MM.1S (cell line): ENCODE results near the gene EFNA5.

Experiments
- DNase-seq: peaks from one replicate; pipeline ENCODE4 v3.0.0-alpha.2; 2015
- H2AFZ ChIP-seq: fragments of 300-600 bp; sonication (generic); 2 replicates; pipeline ENCODE4 v1.6.0; 2016; ENCODE audit warnings: antibody characterized with exemption, low read length
- H3F3A ChIP-seq: fragments of 300-600 bp; sonication (generic); 2 replicates; pipeline ENCODE4 v1.6.1; 2016; ENCODE audit warnings: mild to moderate bottlenecking, antibody characterized with exemption, low read length, moderate library complexity, mixed read lengths; ENCODE audit not compliant: insufficient read depth
- H3K27ac ChIP-seq: fragments of 300-600 bp; sonication (generic); 2 replicates; pipeline ENCODE4 v1.5.1; 2016; ENCODE audit warnings: mild to moderate bottlenecking, low read length
- H3K27me3 ChIP-seq: fragments of 300-600 bp; sonication (generic); replicated peaks from 2 replicates; pipeline ENCODE4 v1.6.0; 2016; ENCODE audit warnings: low read length; ENCODE audit not compliant: insufficient read depth
- H3K36me3 ChIP-seq: fragments of 300-600 bp; sonication (generic); replicated peaks from 2 replicates; pipeline ENCODE4 v1.6.1; 2016; ENCODE audit warnings: mild to moderate bottlenecking, low read length, mixed read lengths; ENCODE audit not compliant: insufficient read depth
- H3K4me1 ChIP-seq: fragments of 300-600 bp; sonication (generic); 2 replicates; pipeline ENCODE4 v1.6.1; 2016; ENCODE audit warnings: low read length, mixed read lengths
- H3K4me2 ChIP-seq: fragments of 300-600 bp; sonication (generic); 2 replicates; pipeline ENCODE4 v1.6.0; 2016; ENCODE audit warnings: low read depth, low read length
- H3K4me3 ChIP-seq: fragments of 300-600 bp; sonication (generic); 2 replicates; pipeline ENCODE4 v1.5.1; 2016; ENCODE audit warnings: low read length, mixed read lengths
- H3K79me2 ChIP-seq: fragments of 300-600 bp; sonication (generic); 2 replicates; pipeline ENCODE4 v1.6.1; 2016; ENCODE audit warnings: mixed run types, low read length, mixed read lengths
- H3K9ac ChIP-seq: fragments of 300-600 bp; sonication (generic); 2 replicates; pipeline ENCODE4 v1.6.1; 2016; ENCODE audit warnings: low read length, mixed read lengths
- H3K9me2 ChIP-seq: fragments of 300-600 bp; sonication (generic); replicated peaks from 2 replicates; pipeline ENCODE4 v1.6.1; 2016; ENCODE audit warnings: mild to moderate bottlenecking, low read length, mixed read lengths; ENCODE audit not compliant: insufficient read depth
- H3K9me3 ChIP-seq: fragments of 300-600 bp; sonication (generic); replicated peaks from 2 replicates; pipeline ENCODE4 v1.6.1; 2016; ENCODE audit warnings: mild to moderate bottlenecking, low read length, mixed read lengths; ENCODE audit not compliant: insufficient read depth
- H4K20me1 ChIP-seq: fragments of 300-600 bp; sonication (generic); 2 replicates; pipeline ENCODE4 v1.6.1; 2016; ENCODE audit warnings: mild to moderate bottlenecking, low read length, moderate library complexity, mixed read lengths; ENCODE audit not compliant: insufficient read depth
- EZH2 ChIP-seq: fragments of 300-600 bp; sonication (generic); optimal IDR thresholded peaks from 2 replicates; pipeline ENCODE3; 2017; ENCODE audit warnings: low read depth, mild to moderate bottlenecking, antibody characterized with exemption, low read length, mixed read lengths
- EZH2phosphoT487 ChIP-seq: fragments of 300-600 bp; sonication (generic); IDR thresholded peaks from 2 replicates; pipeline ENCODE4 v1.6.1; 2018; ENCODE audit warnings: antibody characterized with exemption, low read length
- TF ChIP-seq, protein P1 (sequence below): fragments of 300-600 bp; sonication (generic); IDR thresholded peaks from 2 replicates; pipeline ENCODE4 v1.5.1; 2016; ENCODE audit warnings: antibody characterized with exemption, low read length, mixed read lengths

EFNA5 gene

DNA sequence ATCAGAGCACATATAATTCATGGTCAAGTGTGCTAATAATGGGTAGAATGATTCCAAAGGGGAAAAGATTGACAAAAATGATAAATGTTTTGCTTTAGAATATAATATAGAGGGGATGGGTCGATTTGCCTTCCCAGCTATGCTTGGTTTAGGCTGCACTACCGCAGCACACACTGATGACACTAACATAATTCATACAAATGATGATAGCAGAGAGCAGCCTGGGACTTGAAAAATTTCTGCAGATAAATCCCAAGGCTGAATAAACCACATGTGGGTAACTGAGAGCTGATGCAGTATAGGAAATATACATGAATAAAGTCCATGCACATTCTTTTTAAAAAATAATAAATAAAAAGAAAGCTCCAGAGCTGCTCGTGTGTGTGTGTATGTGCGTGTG, 54.5 kb downstream of the EFNA5 start:
- Histone ChIP-seq H3K4me3 (no peak overlapping the region), H3K4me1 (no peaks in the 10 kb centered on the region), H3K27me3 (no peaks in the 10 kb centered on the region), H3K36me3 (no peaks in the 10 kb centered on the region), H3K27ac (no peak overlapping the region), H3K9me2 (no peaks in the 10 kb centered on the region), H3F3A (no peaks in the 10 kb centered on the region), H2AFZ (no peak overlapping the region), H3K4me2 (no peak overlapping the region), H3K9ac (no peak overlapping the region), H3K79me2 (no peaks in the 10 kb centered on the region), H3K9me3 (no peaks in the 10 kb centered on the region), H4K20me1 (no peaks in the 10 kb centered on the region)
- no peak for DNase-seq
- TF ChIP-seq EZH2phosphoT487 (no peak), EZH2 (no peak)
- TF ChIP-seq, protein P1, sequence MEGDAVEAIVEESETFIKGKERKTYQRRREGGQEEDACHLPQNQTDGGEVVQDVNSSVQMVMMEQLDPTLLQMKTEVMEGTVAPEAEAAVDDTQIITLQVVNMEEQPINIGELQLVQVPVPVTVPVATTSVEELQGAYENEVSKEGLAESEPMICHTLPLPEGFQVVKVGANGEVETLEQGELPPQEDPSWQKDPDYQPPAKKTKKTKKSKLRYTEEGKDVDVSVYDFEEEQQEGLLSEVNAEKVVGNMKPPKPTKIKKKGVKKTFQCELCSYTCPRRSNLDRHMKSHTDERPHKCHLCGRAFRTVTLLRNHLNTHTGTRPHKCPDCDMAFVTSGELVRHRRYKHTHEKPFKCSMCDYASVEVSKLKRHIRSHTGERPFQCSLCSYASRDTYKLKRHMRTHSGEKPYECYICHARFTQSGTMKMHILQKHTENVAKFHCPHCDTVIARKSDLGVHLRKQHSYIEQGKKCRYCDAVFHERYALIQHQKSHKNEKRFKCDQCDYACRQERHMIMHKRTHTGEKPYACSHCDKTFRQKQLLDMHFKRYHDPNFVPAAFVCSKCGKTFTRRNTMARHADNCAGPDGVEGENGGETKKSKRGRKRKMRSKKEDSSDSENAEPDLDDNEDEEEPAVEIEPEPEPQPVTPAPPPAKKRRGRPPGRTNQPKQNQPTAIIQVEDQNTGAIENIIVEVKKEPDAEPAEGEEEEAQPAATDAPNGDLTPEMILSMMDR = no peak

DNA sequence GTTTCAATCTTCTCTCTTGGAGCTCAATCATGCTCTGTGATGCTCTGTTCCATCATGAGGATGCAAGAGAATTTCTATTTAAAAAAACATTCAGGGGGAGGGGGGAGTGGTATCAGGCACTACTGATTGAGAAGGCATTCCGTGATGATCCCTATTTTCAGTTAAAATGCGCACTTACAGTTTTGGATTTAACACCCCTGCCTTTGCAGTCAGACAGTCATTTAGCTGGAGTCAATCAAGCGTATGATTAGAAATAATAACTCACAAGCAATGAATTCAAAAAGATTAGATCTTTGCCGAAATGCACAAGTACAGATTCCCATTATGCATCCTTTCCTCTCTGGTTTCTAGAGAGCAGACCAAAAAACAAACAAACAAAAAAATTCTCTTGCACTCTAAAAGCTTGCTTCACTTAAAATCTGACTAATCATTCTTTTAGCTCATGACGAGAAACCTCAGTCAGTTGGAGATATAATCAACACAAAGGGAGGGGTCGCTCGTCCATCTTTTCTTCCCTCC, 55.4 kb downstream of the EFNA5 start:
- H3K9me2 ChIP-seq = no peaks in the 10 kb centered on the region
- no peak for TF ChIP-seq EZH2
- no peak for TF ChIP-seq EZH2phosphoT487
- TF ChIP-seq, protein P1 = no peak
- H3K9me3 ChIP-seq = no peaks in the 10 kb centered on the region
- H3K4me3 ChIP-seq = no peak overlapping the region
- no peaks in the 10 kb centered on the region for H3K4me1 ChIP-seq
- no peak overlapping the region for H3K9ac ChIP-seq
- no peaks in the 10 kb centered on the region for H3K27me3 ChIP-seq
- no peaks in the 10 kb centered on the region for H3K36me3 ChIP-seq
- H3K4me2 ChIP-seq = no peak overlapping the region
- no peaks in the 10 kb centered on the region for H4K20me1 ChIP-seq
- H3K27ac ChIP-seq = no peak overlapping the region
- no peak overlapping the region for H2AFZ ChIP-seq
- no peak for DNase-seq
- H3F3A ChIP-seq = no peaks in the 10 kb centered on the region
- no peaks in the 10 kb centered on the region for H3K79me2 ChIP-seq

DNA sequence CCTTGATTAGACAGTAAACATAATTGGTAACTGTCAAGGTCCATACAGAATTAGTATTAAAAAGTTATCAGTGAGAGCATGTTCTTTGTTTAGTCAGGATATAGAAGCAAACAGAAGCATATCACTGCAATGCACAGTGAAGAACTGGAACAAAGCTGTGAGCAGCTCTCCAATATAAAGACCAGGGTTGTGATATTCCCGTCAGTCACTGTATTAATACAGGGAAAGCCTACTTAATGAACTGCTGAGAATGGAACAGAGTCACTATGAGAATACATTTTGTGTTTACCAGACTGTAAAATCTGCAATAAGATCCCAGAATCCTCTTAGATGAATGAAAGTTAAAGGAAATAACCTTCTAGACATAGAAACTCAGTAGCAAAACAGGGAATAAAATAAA, 58.2 kb downstream of the EFNA5 start:
- Histone ChIP-seq H3K4me2 (no peak overlapping the region), H3K9ac (no peak overlapping the region), H2AFZ (no peak overlapping the region), H3K9me3 (no peaks in the 10 kb centered on the region), H3K4me3 (no peak overlapping the region), H3K36me3 (no peaks in the 10 kb centered on the region), H3K27me3 (no peaks in the 10 kb centered on the region), H4K20me1 (no peaks in the 10 kb centered on the region), H3K27ac (no peak overlapping the region), H3K9me2 (no peaks in the 10 kb centered on the region), H3F3A (no peaks in the 10 kb centered on the region), H3K4me1 (no peaks in the 10 kb centered on the region), H3K79me2 (no peaks in the 10 kb centered on the region)
- TF ChIP-seq EZH2phosphoT487 (no peak), EZH2 (no peak)
- TF ChIP-seq, protein P1 = no peak
- DNase-seq = no peak
